Neuronal stem cell (in vitro differentiated cells): ENCODE data around the gene JAKMIP1.

ENCODE experiments used
- DNase-seq: peaks from one replicate; pipeline ENCODE4 v3.0.0-alpha.2; 2013; ENCODE audit warnings: low spot score
- H2AFZ ChIP-seq: one replicate; pipeline ENCODE4 v1.6.1; 2013; ENCODE audit warnings: mild to moderate bottlenecking, low read length, inconsistent platforms
- H2AK5ac ChIP-seq: 2 replicates; pipeline ENCODE4 v1.6.1; 2013; ENCODE audit warnings: low read depth, mild to moderate bottlenecking, inconsistent platforms, low read length, moderate library complexity, mixed read lengths
- H2BK120ac ChIP-seq: 2 replicates; pipeline ENCODE4 v1.6.1; 2013; ENCODE audit warnings: low read depth, mild to moderate bottlenecking, inconsistent platforms, low read length, moderate library complexity, mixed read lengths
- H2BK12ac ChIP-seq: one replicate; pipeline ENCODE4 v1.6.1; 2013; ENCODE audit warnings: low read length, inconsistent platforms
- H2BK15ac ChIP-seq: 2 replicates; pipeline ENCODE4 v1.6.1; 2013; ENCODE audit warnings: mild to moderate bottlenecking, low read length, inconsistent platforms, mixed read lengths
- H2BK5ac ChIP-seq: one replicate; pipeline ENCODE4 v1.6.1; 2013; ENCODE audit warnings: inconsistent platforms, mild to moderate bottlenecking, low read length, moderate library complexity
- H3K14ac ChIP-seq: one replicate; pipeline ENCODE4 v1.6.1; 2013; ENCODE audit warnings: low read length, inconsistent platforms
- H3K18ac ChIP-seq: 2 replicates; pipeline ENCODE4 v1.6.1; 2013; ENCODE audit warnings: low read length, inconsistent platforms
- H3K23ac ChIP-seq: 2 replicates; pipeline ENCODE4 v1.6.1; 2013; ENCODE audit warnings: low read depth, mild to moderate bottlenecking, mixed read lengths, low read length, inconsistent platforms; ENCODE audit not compliant: poor library complexity
- H3K27ac ChIP-seq: replicated peaks from 3 replicates; pipeline ENCODE4 v1.5.1; 2013; ENCODE audit warnings: low read length, inconsistent platforms
- H3K27me3 ChIP-seq, 3 experiments: 2 replicates each; pipeline ENCODE4 v1.6.1; 2013; ENCODE audit warnings: low read length in 3 of 3, mild to moderate bottlenecking in 2 of 3, inconsistent platforms in 1 of 3, low read depth in 1 of 3, mixed read lengths in 1 of 3, moderate library complexity in 1 of 3; ENCODE audit not compliant: control insufficient read depth in 3 of 3, insufficient read depth in 3 of 3
- H3K36me3 ChIP-seq, 2 donors: replicated peaks in 1 of 2; 2 replicates each; pipeline ENCODE4 v1.6.1; 2013; ENCODE audit warnings: low read length in 2 of 2; ENCODE audit not compliant: control insufficient read depth in 2 of 2, insufficient read depth in 2 of 2
- H3K4ac ChIP-seq: 2 replicates; pipeline ENCODE4 v1.6.1; 2013; ENCODE audit warnings: inconsistent platforms, mild to moderate bottlenecking, low read length, moderate library complexity
- H3K4me1 ChIP-seq, 2 donors: 1 replicate in 1 of 2; 2 replicates in 1 of 2; pipeline ENCODE4 v1.6.1; 2013; ENCODE audit warnings: low read length in 2 of 2, low read depth in 1 of 2; ENCODE audit not compliant: control insufficient read depth in 2 of 2, insufficient read depth in 1 of 2
- H3K4me2 ChIP-seq: one replicate; pipeline ENCODE4 v1.6.1; 2013; ENCODE audit warnings: mild to moderate bottlenecking, low read length, inconsistent platforms; ENCODE audit not compliant: insufficient read depth, poor library complexity, severe bottlenecking
- H3K4me3 ChIP-seq, 2 donors: 2 replicates each; pipeline ENCODE4 v1.5.1; 2013; ENCODE audit warnings: low read length in 2 of 2, mild to moderate bottlenecking in 2 of 2, inconsistent platforms in 1 of 2, moderate library complexity in 1 of 2
- H3K79me1 ChIP-seq: one replicate; pipeline ENCODE4 v1.6.1; 2013; ENCODE audit warnings: low read depth, mild to moderate bottlenecking, inconsistent platforms, low read length, moderate library complexity
- H3K9ac ChIP-seq: one replicate; pipeline ENCODE4 v1.6.1; 2013; ENCODE audit warnings: mild to moderate bottlenecking, low read depth, low read length, inconsistent platforms; ENCODE audit not compliant: poor library complexity
- H3K9me3 ChIP-seq, 2 donors: replicated peaks in 1 of 2; 2 replicates each; pipeline versions ENCODE3 to v1.6.1; 2013; ENCODE audit warnings: low read length in 2 of 2, mild to moderate bottlenecking in 2 of 2, inconsistent platforms in 1 of 2, low read depth in 1 of 2, mixed read lengths in 1 of 2, moderate library complexity in 1 of 2; ENCODE audit not compliant: control insufficient read depth in 2 of 2, insufficient read depth in 1 of 2
- H4K8ac ChIP-seq: one replicate; pipeline ENCODE4 v1.6.1; 2013; ENCODE audit warnings: low read depth, mild to moderate bottlenecking, inconsistent platforms, low read length, moderate library complexity
- H4K91ac ChIP-seq: one replicate; pipeline ENCODE4 v1.6.1; 2013; ENCODE audit warnings: low read length, low read depth, mild to moderate bottlenecking, inconsistent platforms; ENCODE audit not compliant: poor library complexity
- WGBS, 2 donors: extraction: QIAGEN DNeasy Blood & Tissue Kit; methylation state at CpG; one replicate each; pipeline ENCODE4 v1.1.7; 2013; ENCODE audit warnings: missing lambda C conversion rate in 2 of 2, mixed read lengths in 1 of 2; ENCODE audit not compliant: insufficient read length in 2 of 2, insufficient replicate concordance in 1 of 2; ENCODE audit errors: extremely low coverage in 2 of 2; 5-methylcytosine and 5-hydroxymethylcytosine counted together

The JAKMIP1 gene

DNA sequence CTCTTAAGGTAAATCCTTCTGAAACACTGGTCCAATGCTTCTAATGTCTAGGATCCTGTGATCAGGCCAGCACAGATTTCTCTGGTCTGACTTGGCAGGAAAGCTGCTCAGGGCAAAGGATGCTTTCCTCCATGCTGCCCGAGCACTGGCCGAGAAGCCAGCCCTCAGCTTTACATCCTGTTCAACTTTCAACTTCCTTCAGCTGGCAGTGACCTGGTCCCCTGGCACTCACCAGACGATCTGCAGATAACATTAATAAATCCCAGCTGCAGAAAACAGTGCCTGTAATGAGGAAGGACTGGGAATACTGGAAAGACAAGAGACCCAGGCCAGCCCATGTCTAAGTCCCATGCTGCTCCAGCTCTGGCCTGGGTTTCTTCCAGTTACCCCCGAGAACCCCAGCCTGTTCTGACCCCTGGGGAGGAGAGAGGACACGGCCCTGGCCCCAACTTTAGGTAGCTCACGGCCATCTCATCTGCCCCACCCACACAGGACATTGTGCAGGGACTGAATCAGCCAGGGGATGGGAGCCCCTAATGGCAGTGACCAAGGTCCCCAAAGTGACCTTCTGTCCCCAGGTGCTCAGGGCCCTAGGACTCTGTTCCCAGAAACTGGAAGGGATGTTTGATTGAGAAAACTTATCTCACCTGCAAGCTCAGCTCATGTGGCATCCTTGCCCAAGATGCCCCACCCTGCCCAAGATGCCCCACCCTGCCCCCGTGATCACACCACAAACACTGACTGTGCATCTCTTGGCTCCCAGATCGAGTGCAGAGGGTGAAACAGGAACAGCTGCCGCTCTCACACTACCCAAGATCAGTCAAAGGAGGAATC, 28.0 kb downstream of the JAKMIP1 start:
- H3K4me3 ChIP-seq: no peak overlapping the region
- H2BK5ac ChIP-seq: no peak overlapping the region
- no peak overlapping the region for H2AFZ ChIP-seq
- no peak overlapping the region for H2BK120ac ChIP-seq
- no peak overlapping the region for H3K14ac ChIP-seq
- H4K8ac ChIP-seq: no peak overlapping the region
- no peak overlapping the region for H3K4ac ChIP-seq
- no peaks in the 10 kb centered on the region for H3K27me3 ChIP-seq
- H2AK5ac ChIP-seq: no peak overlapping the region
- no peak for DNase-seq
- H3K79me1 ChIP-seq: no peaks in the 10 kb centered on the region
- peaks cover 0 to 10% of the 10 kb centered on the region in 2 donors for H3K9me3 ChIP-seq
- no peak overlapping the region for H2BK15ac ChIP-seq
- no peak overlapping the region for H4K91ac ChIP-seq
- no peaks in the 10 kb centered on the region for H3K36me3 ChIP-seq
- no peak overlapping the region for H3K9ac ChIP-seq
- no CpG with 5 or more reads among the region's 9 CpGs for WGBS, 2 donors
- no peak overlapping the region for H3K4me2 ChIP-seq
- no peak overlapping the region for H3K23ac ChIP-seq
- H3K27ac ChIP-seq: no peak overlapping the region
- H3K18ac ChIP-seq: no peak overlapping the region
- no peaks in the 10 kb centered on the region for H3K4me1 ChIP-seq
- no peak overlapping the region for H2BK12ac ChIP-seq

- no peak overlapping the region for H2BK12ac ChIP-seq
- no peak overlapping the region for H3K27ac ChIP-seq
- DNase-seq: no peak
- H2BK5ac ChIP-seq: no peak overlapping the region
- no peak overlapping the region for H3K4ac ChIP-seq
- no peaks in the 10 kb centered on the region for H3K79me1 ChIP-seq
- H2BK120ac ChIP-seq: no peak overlapping the region
- H4K8ac ChIP-seq: no peak overlapping the region
- no CpG with 5 or more reads among the region's 4 CpGs for WGBS, 2 donors
- no peaks in the 10 kb centered on the region for H3K36me3 ChIP-seq
- no peaks in the 10 kb centered on the region for H3K4me1 ChIP-seq
- no peak overlapping the region for H3K4me3 ChIP-seq
- no peak overlapping the region for H2AFZ ChIP-seq
- H3K23ac ChIP-seq: no peak overlapping the region
- no peaks in the 10 kb centered on the region for H3K27me3 ChIP-seq
- no peak overlapping the region for H4K91ac ChIP-seq
- H3K18ac ChIP-seq: no peak overlapping the region
- H3K9ac ChIP-seq: peak overlapping the region; percentile 33
- H2BK15ac ChIP-seq: no peak overlapping the region
- H3K9me3 ChIP-seq: peaks cover 0 to 10% of the 10 kb centered on the region in 2 donors
- H3K4me2 ChIP-seq: no peak overlapping the region
- H2AK5ac ChIP-seq: no peak overlapping the region
- H3K14ac ChIP-seq: no peak overlapping the region
These were observed 31.1 kb downstream of the JAKMIP1 start for GRCh38 chr4:6169239-6169638.

GRCh38 chr4:6165766-6166165, 34.6 kb downstream of the JAKMIP1 start:
- Histone ChIP-seq H4K8ac (no peak overlapping the region), H3K4me3 (no peak overlapping the region), H2BK120ac (no peak overlapping the region), H3K9me3 (peaks cover 0 to 10% of the 10 kb centered on the region in 2 donors), H3K23ac (no peak overlapping the region), H2BK15ac (no peak overlapping the region), H2AK5ac (no peak overlapping the region), H3K36me3 (no peaks in the 10 kb centered on the region), H3K4ac (no peak overlapping the region), H3K14ac (no peak overlapping the region), H2BK12ac (no peak overlapping the region), H3K27ac (no peak overlapping the region), H4K91ac (no peak overlapping the region), H3K27me3 (no peaks in the 10 kb centered on the region), H3K4me2 (no peak overlapping the region), H2AFZ (no peak overlapping the region), H3K18ac (no peak overlapping the region), H3K9ac (no peak overlapping the region), H3K4me1 (no peaks in the 10 kb centered on the region), H2BK5ac (no peak overlapping the region), H3K79me1 (no peaks in the 10 kb centered on the region)
- DNase-seq: no peak
- WGBS, 2 donors: no CpG with 5 or more reads among the region's 6 CpGs

DNA sequence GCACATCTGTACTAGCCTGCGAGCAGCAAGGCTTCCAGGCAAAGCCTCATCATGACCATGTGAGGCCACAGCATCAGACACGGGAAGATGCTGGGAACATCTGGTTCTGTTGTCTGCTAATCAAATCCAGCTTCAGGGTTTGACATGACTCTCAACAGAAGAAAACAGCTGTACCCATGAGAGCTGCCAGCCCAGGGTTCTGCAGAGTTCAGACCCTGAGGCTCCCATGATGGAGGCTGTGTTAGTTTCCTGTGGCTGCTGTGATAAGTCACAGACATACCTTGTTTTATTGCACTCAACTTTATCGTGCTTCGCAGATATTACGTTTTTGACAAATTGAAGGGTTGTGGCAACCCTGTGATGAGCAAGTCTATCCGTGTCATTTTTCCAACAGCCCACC, 37.5 kb downstream of the JAKMIP1 start:
- Histone ChIP-seq H2BK120ac (no peak overlapping the region), H3K4me2 (no peak overlapping the region), H3K9me3 (peaks cover 0 to 5% of the 10 kb centered on the region in 2 donors), H3K23ac (no peak overlapping the region), H2BK12ac (no peak overlapping the region), H3K4ac (no peak overlapping the region), H3K14ac (no peak overlapping the region), H4K91ac (no peak overlapping the region), H2BK15ac (no peak overlapping the region), H2BK5ac (no peak overlapping the region), H2AK5ac (no peak overlapping the region), H4K8ac (no peak overlapping the region), H3K79me1 (no peaks in the 10 kb centered on the region), H2AFZ (no peak overlapping the region), H3K9ac (no peak overlapping the region), H3K4me3 (no peak overlapping the region), H3K4me1 (no peaks in the 10 kb centered on the region), H3K27ac (no peak overlapping the region), H3K36me3 (no peaks in the 10 kb centered on the region), H3K27me3 (no peaks in the 10 kb centered on the region), H3K18ac (no peak overlapping the region)
- no peak for DNase-seq
- no CpG with 5 or more reads among the region's 6 CpGs for WGBS, 2 donors
